SKM-1 treated with dmso at 0.1 percent for 144 hours (cell line): Measurements from ENCODE around the gene TTLL10.
"Not testable (repeated sequence)": the region's sequence is repeated elsewhere in the genome, so short reads cannot be mapped to it uniquely, and the experiment has no call there.

Experiments used
- DNase-seq: peaks from one replicate; lab custom pipeline; 2025; ENCODE audit not compliant: unreplicated experiment; lab: John Stamatoyannopoulos, UW

TTLL10 gene

DNA sequence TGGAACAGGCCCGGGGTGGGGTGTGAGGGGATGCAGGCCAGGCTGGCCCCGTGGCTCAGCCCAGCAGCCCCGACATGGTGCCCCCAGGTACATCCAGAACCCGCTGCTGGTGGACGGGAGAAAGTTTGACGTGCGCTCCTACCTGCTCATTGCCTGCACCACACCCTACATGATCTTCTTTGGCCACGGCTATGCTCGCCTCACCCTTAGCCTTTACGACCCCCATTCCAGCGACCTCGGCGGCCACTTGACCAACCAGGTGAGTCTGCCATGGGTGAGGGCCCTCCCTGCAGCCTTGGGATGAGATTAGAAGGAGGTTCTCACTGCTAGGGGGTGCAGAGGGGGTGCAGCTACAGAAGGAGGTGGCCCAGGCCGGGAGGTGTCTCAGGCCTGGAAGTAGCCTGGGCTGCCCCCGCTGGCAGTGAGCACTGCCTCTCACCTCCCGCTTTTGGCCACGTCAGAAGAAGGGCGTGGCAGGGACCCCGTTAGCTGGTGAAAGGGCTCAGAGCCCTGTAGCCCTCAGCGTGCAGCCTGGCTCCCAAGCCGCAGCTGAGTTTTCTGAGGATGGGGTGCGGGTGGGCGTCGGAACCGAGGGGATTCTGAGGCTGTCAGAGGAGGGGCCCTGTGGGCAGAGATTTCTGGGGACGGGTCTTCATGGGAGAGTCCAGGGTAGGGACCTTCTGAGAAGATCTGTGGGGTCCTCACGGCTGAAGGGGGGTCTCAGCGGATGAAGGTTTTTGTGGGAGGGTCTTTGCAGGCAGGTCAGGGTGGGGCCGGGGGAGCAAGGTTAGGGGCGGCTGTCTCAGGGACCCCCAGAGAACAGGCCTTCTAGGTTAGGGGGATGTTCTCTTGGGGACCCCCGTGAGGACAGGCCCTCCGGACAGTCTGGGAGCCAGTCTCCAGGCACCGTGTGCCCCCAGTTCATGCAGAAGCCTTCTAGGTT lies 10.4 kb downstream of the TTLL10 start:
- DNase-seq = no peak

DNA sequence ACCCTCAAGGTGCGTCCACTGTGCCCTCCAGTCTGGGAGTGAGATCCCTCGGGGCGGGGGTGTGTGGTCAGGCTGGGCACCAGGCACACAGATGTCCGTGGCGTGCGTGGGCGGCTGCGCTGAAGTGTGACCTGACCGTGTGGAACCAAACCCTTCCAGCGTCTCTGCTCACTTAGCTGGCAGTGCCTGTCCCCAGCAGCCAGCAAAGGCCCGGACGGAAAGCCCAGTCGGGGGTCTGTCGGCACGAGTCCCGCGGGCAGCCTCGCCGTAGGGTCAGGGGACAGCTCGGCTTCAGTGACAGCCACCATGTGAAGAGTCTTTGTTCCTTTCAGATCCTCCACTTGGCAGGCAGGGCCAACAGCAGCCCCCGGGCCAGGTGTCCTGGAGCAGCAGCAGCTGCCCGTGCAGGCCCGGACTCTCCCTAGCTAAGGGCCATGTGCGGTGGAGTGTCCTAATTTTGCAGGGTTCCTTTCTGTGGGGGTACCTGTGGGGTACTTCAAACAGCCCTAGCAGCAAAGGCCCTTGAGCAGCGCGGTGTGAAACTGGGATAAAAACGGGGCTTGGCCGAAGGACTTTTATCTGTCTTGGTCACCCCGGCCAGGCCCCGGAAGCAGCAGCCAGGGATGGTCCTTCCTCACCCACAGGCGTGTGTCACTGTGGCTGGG lies 11.6 kb downstream of the TTLL10 start:
- no peak for DNase-seq

DNA sequence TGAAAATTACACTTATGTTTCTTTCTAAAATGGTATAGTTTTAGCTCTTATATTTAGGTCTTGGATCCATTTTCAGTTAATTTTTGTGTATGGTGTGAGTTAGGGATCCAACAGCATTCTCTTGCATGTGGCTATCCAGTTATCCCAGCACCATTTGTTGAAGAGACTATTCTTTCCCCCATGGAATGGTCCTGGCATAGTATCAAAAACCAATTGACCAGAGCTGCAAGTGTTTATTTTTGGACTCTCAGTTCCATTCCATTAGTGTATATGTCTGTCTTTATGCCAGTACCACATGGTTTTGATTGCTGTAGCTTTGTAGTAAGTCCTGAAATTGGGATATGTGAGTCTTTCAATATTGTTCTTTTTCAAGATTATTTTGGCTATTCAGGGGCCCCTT lies 14.3 kb downstream of the TTLL10 start:
- DNase-seq = no peak

DNA sequence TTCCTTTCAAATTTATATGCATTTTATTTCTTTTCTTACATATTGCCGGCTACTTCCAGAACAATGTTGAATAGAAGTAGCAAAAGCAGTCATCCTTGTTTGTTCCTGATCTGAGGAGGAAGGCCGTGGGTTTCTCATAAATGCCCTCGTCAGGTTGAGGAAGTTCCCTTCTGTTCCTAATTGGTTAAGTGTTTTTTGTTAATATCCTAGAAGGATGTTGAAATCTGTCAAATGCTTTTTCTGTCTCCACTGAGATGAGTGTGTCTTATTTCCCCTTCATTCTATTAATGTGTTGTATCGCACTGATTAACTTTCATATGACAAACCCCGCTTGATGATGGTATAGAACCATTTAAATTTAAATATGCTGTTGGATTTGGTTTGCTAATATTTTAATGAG lies 15.4 kb downstream of the TTLL10 start:
- no peak for DNase-seq

DNA sequence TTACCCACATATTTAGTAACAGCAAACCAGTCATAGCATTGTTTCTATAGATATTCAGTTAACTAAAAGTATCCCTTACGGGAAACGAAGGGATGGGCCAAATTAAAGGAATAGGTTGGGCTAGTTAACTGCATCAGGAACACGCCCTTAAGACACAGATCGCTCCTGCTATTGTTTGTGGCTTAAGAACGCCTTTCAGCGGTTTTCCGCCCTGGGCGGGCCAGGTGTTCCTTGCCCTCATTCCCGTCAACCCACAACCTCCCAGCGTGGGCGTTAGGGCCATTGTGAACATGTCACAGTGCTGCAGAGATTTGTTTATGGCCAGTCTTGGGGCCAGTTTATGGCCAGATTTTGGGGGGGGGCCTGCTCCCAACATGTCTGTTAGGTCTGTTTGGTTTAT lies 18.1 kb downstream of the TTLL10 start:
- DNase-seq = no peak

DNA sequence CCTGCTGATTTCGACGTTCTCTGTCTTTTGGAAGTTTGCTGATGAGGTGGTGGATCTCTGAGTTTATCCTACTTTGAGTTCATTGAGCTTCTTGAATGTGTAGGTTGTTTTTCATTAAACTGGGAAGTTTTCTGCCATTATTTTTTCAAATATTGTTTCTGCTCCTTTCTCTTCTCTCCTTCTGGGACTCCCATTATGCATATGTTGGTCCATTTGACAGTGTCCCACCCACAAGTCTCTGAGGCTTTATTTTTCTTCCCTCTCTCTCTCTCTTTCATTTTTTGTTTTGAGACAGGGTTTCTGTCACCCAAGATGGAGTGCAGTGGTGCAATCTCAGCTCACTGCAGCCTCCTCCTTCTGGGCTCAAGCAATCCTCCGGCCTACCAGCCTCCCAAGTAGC lies 21.0 kb downstream of the TTLL10 start:
- no peak for DNase-seq

DNA sequence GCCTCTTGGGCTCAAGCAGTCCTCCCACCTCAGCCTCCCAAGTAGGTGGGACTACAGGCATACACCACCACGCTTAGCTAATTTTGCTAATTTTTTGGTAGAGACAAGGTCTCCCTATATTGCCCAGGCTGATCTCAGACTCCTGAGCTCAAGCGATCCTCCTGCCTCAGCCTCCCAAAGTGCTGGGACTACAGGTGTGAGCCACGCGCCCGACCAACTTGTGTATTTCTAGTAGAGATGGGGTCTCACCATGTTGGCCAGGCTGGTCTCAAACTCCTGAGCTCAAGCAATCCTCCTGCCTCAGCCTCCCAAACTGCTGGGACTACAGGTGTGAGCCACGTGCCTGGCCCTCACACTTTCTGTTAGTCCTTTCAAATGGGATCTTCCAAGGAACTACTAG lies 22.0 kb downstream of the TTLL10 start:
- not testable (repeated sequence) for DNase-seq

DNA sequence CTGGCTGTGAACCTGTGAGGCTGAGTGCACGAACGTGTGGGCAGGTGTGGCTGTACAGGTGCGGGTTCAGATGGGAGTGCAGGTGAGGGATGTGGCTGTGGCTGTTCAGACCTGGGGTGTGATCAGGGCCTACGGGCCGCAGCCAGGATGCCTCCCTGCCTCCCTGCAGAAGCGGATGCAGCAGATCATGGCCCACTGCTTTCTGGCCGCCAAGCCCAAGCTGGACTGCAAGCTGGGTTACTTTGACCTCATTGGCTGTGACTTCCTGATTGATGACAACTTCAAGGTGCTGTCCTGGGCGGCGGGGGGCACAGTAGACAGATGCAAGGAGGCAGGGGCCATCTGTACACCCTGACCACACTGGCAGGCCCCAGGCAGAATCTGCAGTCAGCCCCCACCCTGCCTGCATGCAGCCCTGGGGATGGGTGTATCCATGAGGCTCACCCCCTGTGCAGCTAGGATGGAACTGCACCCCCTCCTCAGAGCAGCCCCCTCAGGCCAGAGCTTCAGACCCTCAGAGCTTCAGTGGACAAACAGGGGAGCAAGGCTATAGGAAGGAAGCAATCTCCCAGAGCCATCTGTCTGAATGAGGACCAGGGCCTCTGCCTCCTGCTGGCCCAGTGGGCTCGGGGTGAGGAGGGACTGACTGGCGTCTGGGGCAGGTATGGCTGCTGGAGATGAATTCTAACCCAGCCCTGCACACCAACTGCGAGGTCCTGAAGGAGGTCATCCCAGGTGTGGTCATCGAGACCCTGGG lies 22.9 kb downstream of the TTLL10 start:
- no peak for DNase-seq

DNA sequence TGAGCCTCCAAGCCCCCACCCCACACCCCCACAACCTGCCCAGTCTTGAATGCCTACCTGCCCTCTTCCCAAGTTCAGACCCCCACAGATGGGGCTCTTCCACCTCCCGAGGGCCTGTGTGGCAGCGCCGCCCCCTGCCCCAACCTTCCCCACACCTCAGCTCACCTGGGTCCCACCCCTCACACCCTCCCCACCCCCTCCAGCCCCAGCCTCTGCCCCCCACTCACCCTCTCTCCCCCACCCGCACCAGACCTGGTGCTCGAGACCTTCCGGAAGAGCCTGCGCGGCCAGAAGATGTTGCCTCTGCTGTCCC lies 23.5 kb downstream of the TTLL10 start:
- DNase-seq = no peak

DNA sequence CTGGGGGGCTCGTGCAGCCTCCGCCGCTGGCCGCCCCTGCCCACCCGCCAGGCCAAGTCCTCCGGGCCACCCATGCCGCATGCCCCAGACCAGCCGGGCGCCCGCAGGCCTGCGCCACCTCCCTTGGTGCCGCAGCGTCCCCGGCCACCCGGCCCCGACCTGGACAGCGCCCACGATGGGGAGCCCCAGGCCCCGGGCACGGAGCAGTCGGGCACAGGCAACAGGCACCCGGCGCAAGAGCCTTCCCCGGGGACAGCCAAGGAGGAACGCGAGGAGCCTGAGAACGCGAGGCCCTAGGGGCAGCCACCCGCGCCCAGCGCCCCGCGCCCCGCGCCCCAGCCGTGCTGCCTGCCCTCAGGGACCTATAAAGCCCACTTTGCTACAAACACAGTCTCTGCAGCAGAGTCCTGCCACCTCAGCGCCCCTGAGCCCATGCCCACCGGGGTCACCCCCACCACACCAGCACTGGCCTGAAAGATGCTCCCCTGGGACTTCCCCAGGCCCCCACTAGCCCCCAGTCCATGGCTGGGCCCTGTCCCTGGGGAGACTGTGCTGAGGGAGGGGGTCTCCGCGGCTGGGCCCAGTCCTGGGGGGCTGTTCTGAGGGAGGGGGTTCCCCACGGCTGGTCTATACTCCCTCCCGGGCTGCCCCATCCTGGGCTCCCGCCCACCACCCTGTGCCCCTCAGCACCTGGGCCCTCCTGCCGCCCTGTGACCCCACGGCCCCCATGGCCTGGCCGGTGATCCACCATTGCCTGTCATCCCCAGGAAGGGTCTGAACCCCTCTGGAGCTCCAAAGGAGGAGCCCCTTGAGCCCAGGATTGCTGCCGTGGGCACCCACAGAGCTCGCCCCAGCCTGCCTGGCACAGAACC lies 24.1 kb downstream of the TTLL10 start:
- DNase-seq = no peak

DNA sequence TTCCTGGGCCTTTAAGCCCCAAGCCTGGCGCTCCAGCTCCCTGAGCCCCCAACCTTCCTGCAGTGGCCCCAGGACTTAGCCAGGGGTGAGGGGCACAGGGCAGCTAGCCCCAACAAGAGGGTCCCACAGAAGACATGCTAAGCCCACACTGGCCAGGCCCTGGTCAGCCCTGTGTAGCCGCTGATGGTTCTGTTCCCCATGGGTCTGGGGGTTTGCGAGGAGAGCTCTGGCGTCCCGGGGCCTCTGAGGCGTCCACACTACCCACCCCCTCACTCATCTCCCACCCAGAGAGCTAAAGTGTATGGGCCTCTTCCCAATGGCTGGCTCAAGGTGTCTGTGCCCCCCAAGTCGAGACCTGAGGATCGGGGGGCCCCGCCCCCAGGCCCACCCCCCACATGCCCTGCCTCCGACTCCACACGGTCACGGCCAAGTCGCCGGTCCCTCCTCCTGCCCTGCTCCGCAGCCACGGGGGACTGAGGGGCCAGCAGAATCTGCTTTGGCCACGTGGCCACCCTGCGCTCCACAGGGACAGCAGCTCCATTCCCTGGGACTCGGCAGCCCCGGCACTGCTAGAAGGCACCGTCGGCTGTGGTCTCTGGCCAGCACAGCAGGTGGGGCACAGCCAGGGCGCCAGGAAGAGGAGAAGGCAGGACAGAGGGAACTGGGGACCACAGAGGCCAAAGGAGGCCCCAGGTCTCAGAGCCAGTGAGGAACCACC lies 24.9 kb downstream of the TTLL10 start:
- no peak for DNase-seq

DNA sequence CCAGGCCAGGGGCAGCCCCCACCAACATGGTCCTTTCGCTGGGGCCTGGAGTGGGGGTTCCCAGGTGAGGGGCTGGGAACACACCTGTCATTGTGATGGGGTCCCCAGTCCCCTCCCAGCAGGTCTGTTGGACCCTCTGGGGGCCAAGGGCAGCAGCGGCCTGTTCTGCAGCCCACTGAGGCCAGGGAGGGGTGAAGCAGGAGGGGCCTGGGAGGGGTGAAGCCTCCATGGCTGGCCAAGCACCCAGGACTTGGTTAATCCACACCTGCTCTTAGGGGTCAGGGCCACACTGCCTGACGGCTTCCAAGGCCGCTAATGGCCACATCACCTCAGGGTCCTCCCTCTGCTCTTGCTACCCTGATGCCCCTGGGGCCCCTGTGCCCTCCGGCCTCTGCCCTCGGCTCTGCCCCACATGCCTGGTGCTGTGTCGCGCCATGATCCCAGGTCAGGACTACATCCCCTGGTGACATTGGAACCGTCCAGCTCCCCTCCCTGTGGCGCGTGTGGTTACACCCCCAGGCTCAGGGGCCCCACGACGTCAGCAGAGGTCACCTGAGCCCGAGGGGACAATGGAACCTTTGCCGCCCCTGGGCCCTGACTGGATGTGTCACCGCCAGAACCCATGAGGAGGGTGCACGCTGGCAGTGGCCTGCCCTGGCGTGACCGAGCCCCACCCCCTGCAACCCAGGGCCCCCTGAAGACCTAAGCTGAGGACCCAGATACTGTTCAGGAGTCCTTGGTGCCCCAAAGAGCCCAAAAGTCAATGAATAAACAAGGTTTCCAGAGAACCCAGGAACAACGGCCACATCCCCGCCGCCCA lies 25.7 kb downstream of the TTLL10 start:
- DNase-seq = no peak

DNA sequence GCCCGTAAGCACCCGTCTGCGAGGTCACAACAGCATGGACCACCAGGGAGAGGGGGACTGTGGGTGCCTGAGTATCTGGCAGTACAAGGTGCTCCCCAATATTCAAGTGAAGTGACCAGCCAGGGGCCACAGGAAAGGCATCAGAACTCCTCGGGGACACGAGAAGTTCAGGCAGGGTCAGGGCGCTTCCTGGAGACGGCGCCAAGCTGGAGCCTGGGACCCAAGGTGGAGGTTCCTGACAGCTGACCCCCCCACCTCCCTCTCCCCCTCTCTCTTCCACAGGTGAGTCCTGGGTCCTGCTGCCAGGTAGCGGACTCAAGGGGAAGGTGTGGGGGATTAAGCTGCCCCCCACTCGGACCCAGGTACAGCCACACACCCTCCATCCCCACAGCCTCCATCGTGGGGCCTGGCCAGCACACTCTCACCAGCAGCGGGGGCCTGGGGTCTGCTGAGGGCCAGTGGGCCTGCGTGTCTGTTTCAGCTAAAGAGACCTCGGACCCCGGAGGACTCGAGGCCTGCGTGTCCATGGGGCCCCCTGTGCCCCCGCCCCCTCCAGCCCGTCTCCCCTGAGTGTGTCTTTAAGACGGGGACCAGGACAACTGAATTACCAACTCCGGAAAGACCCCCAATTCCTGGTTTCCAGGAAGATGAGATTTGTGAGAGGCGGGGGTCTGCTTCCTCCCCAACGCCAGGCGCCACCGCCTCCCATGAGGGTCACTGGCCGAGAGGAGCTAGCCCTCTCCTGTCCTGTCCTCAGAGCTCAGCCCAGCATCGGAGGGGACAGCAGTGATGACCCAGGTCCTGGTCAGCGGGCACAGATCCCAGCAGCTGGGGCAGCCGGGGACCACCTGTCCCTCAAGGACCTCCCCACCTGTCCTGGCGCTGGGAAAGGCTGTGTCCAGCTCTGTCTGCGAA lies 26.5 kb downstream of the TTLL10 start:
- no peak for DNase-seq

DNA sequence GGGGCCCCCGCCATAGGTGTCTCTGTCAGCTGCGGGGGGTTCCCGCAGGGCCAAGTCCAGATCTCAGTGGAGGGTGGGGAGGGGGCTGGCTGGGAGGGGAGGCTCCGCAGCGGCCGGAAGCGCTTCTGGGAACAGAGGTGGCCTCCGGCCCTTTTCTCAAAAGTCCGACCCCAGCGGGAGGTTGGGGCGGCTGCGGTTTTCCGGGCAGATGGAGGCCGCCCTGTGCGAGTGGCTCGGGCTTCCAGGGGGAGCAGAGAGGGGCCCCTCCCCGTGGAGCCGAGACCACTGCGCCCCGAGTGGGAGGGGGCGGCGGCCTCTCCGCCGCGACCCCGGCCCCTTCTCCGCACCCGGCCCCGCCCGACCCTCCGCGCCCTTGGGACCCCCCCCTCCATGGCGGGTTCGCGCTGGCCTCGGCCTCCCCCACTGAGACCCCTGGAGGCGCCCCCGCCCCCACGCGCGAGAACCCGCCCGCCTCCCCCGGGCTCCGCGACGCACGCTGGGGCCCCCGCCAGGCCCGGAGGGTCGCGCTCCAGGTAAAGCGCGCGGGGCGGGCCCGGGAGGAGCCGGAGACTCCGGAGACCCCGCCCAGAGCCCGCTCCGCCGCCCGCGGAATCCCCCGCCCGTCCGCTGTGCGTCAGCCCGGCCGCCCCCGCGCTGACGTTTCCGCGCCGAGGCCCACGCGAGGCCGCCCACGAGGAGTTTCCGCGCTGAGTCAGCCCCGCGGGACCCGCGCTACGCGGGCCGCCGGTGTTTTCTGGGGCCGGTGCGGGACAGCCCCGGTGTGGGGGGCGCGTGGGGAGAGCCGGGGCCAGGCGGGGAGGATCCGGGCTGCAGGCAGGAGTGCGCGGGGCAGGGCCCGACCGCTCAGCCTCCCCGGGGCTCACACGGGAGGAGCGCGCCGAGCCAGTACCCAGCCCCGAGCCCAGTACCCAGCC lies 27.5 kb downstream of the TTLL10 start:
- no peak for DNase-seq

DNA sequence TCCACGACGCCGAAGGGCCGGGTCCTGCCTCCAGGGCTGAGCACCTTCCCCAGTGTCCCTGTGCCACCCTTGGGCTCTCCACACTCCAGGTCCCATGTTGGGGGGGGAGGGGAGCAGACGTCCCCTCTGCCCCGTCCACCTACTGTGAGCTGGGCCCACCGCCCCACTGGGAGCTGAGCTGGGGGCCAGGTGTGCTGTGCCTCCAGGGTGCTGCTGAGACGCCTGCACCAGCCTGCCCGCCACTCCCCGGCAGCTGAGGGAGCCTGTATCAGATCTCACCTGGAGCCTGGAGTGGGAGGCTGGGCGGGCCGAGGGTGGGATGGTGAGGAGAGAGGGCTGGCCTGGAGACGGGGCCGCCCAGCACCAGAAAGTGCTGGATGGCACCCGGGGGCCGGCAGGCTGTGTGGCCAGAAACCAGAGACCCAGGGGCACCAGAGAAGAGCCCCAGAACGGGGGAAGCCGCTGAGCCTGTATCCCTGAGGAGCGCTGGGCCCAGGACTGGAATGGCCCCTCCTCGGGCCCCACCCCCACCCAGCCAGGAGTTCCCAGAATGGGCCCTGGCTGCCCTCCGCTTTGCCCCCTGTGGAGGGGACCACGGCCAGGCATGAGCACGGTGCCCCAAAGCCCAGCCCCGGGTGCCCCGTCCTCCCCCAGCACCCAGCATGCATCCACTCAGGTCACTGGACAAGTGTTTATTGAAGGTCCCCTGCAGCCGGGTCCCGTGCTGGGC lies 29.3 kb downstream of the TTLL10 start:
- DNase-seq = no peak

DNA sequence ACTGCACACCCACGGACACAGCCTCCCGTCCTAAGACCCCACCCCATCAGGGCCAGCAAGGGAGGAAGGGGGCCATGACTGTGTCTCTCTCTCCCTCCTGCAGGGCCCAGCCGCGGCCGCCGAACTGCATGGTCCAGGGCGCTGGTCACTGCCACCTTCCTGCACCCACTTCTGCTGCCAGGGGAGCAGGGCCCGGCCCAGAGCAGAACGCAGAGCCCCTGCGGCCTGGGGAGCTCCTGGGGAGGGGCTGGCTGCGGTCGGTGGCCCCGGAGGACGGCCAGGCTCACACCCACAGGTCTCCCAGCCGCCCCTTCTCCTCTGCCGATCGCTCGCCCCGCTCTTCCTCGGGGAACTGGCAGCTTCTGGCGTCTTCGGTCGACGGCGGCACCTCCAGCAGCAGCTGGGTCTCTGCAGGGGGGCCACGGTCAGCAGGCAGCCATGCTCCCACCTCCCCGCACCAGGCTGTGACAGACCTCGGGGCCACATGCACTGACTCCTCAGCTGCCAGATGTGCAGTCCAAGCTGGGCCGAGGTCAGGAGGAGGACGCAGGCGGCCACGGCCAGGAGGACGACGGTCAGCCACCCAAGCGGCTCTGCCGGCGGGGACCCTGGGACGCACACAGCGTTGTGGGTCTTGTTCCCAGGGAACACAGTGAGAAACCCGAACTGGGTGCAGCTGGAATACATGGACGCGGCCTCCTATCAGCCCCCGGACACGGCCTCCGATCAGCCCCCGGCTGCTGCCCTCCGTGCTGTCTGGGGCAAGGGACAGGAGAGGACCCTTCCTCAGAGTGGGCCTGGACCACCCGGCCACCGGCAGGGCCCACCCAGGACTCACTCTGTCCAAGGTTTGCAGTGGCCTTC lies 30.1 kb downstream of the TTLL10 start:
- no peak for DNase-seq
